ENCODE data around the gene RPRD1B. TPM values are rescaled to one million over a fixed set of nuclear protein-coding genes. Genes with fewer than 3 reads are reported as not detected.

Gene RPRD1B
- total RNA-seq, 1 donor, result 36.3 TPM

GRCh38 chr20:38011696-38012095 is 21.9 kb upstream of the RPRD1B start:
- DNase-seq (ENCODE audit: low read depth), result no peak
- TF ChIP-seq CTCF (IDR thresholded peaks at IDR 0.05; ENCODE audit: insufficient read depth, low read depth, low read length), result no peak
- no peak overlapping the region for H3K4me3 ChIP-seq (ENCODE audit: low read depth, low read length)

- DNase-seq (ENCODE audit: low read depth), result no peak
- no peak for TF ChIP-seq CTCF (IDR thresholded peaks at IDR 0.05; ENCODE audit: insufficient read depth, low read depth, low read length)
- no peak overlapping the region for H3K4me3 ChIP-seq (ENCODE audit: low read depth, low read length)
These were observed 21.2 kb upstream of the RPRD1B start for GRCh38 chr20:38012332-38012731.

- H3K4me3 ChIP-seq (ENCODE audit: low read depth, low read length), result no peak overlapping the region
- no peak for TF ChIP-seq CTCF (IDR thresholded peaks at IDR 0.05; ENCODE audit: insufficient read depth, low read depth, low read length)
- DNase-seq (ENCODE audit: low read depth), result no peak
These were observed 19.7 kb upstream of the RPRD1B start for GRCh38 chr20:38013887-38014286.

GRCh38 chr20:38017959-38018358 is 15.6 kb upstream of the RPRD1B start:
- no peak for DNase-seq (ENCODE audit: low read depth)
- no peak overlapping the region for H3K4me3 ChIP-seq (ENCODE audit: low read depth, low read length)
- no peak for TF ChIP-seq CTCF (IDR thresholded peaks at IDR 0.05; ENCODE audit: insufficient read depth, low read depth, low read length)

GRCh38 chr20:38018385-38018784 is 15.2 kb upstream of the RPRD1B start:
- TF ChIP-seq CTCF (IDR thresholded peaks at IDR 0.05; ENCODE audit: insufficient read depth, low read depth, low read length), result no peak
- no peak for DNase-seq (ENCODE audit: low read depth)
- no peak overlapping the region for H3K4me3 ChIP-seq (ENCODE audit: low read depth, low read length)

- peak; percentile 12 for DNase-seq (ENCODE audit: low read depth)
These were observed 12.3 kb upstream of the RPRD1B start for GRCh38 chr20:38021087-38021772.

More at GRCh38 chr20:38021087-38021772, 12.3 kb upstream of the RPRD1B start:
- no peak for TF ChIP-seq CTCF (IDR thresholded peaks at IDR 0.05; ENCODE audit: insufficient read depth, low read depth, low read length)
- no peak overlapping the region for H3K4me3 ChIP-seq (ENCODE audit: low read depth, low read length)
